IMR-90 (cell line): ENCODE data around the gene UBE2E2. TPM values are rescaled to one million over a fixed set of nuclear protein-coding genes. Genes with fewer than 3 reads are reported as not detected.

Experiments
- ATAC-seq: fragments of 200-7000 bp; cut with Tn5 transposase; 2 replicates; pipeline ENCODE4 v1.9.1; 2020; ENCODE audit warnings: low read depth, mild to moderate bottlenecking, moderate library complexity
- BruUV-seq: library from RNA; stranded (reverse); fragments of 400-500 nt; replicated peaks from 2 replicates; lab custom pipeline; 2021; lab: Mats Ljungman, UMichigan
- CTCF ChIA-PET: fragments of 300-600 bp; formaldehyde crosslinking; extraction: SDS; loops from one replicate; lab custom pipeline; 2021; ENCODE audit warnings: antibody characterized with exemption; lab: Yijun Ruan, JAX
- POLR2A ChIA-PET: fragments of 300-600 bp; sonication (Branson Sonifier 250); formaldehyde crosslinking; loops from one replicate; lab custom pipeline; 2022; ENCODE audit warnings: antibody characterized with exemption; ENCODE audit not compliant: unreplicated experiment; lab: Charles Lee
- DNase-seq: peaks from one replicate; pipeline ENCODE4 v3.0.0; 2013
- H2AFZ ChIP-seq: replicated peaks from 2 replicates; pipeline ENCODE3; 2013; ENCODE audit warnings: low read length, mild to moderate bottlenecking; ENCODE audit not compliant: poor library complexity
- H2AK5ac ChIP-seq: 2 replicates; pipeline ENCODE4 v1.6.1; 2013; ENCODE audit warnings: low read depth, low read length, inconsistent platforms
- H2AK9ac ChIP-seq: replicated peaks from 2 replicates; pipeline ENCODE3; 2013; ENCODE audit warnings: mild to moderate bottlenecking, low read depth, low read length, moderate library complexity; ENCODE audit not compliant: poor library complexity
- H2BK120ac ChIP-seq: 2 replicates; pipeline ENCODE4 v1.6.1; 2013; ENCODE audit warnings: low read depth, low read length, inconsistent platforms
- H2BK15ac ChIP-seq: 3 replicates; pipeline ENCODE4 v1.6.1; 2013; ENCODE audit warnings: low read depth, low read length, inconsistent platforms
- H2BK20ac ChIP-seq: 2 replicates; pipeline ENCODE4 v1.6.1; 2013; ENCODE audit warnings: low read depth, mild to moderate bottlenecking, inconsistent platforms, low read length, moderate library complexity
- H2BK5ac ChIP-seq: 2 replicates; pipeline ENCODE4 v1.6.1; 2013; ENCODE audit warnings: mild to moderate bottlenecking, low read depth, low read length, inconsistent platforms; ENCODE audit not compliant: poor library complexity, severe bottlenecking
- H3K14ac ChIP-seq: replicated peaks from 2 replicates; pipeline ENCODE4 v1.6.1; 2013; ENCODE audit warnings: low read depth, low read length, inconsistent platforms
- H3K18ac ChIP-seq: 2 replicates; pipeline ENCODE4 v1.6.1; 2013; ENCODE audit warnings: low read depth, low read length, control low read depth
- H3K23ac ChIP-seq: 2 replicates; pipeline ENCODE4 v1.6.1; 2013; ENCODE audit warnings: low read depth, low read length, inconsistent platforms
- H3K27ac ChIP-seq: 2 replicates; pipeline ENCODE4 v1.5.1; 2013; ENCODE audit warnings: mild to moderate bottlenecking, control low read depth, low read length; ENCODE audit not compliant: insufficient read depth
- H3K27me3 ChIP-seq: 2 replicates; pipeline ENCODE4 v1.6.1; 2013; ENCODE audit warnings: low read length; ENCODE audit not compliant: control insufficient read depth, insufficient read depth
- H3K36me3 ChIP-seq: 2 replicates; pipeline ENCODE4 v1.6.1; 2013; ENCODE audit warnings: low read length, mixed read lengths; ENCODE audit not compliant: control insufficient read depth, insufficient read depth
- H3K4ac ChIP-seq: 2 replicates; pipeline ENCODE4 v1.6.1; 2013; ENCODE audit warnings: low read depth, low read length, inconsistent platforms
- H3K4me1 ChIP-seq: 2 replicates; pipeline ENCODE4 v1.6.1; 2013; ENCODE audit warnings: low read length, mixed read lengths; ENCODE audit not compliant: control insufficient read depth, insufficient read depth
- H3K4me2 ChIP-seq: 2 replicates; pipeline ENCODE4 v1.6.1; 2013; ENCODE audit warnings: low read depth, mild to moderate bottlenecking, control low read depth, low read length, moderate library complexity
- H3K4me3 ChIP-seq: 2 replicates; pipeline ENCODE4 v1.5.1; 2013; ENCODE audit warnings: low read depth, mild to moderate bottlenecking, control low read depth, low read length, moderate library complexity; ENCODE audit not compliant: insufficient read depth
- H3K56ac ChIP-seq: 2 replicates; pipeline ENCODE4 v1.6.1; 2013; ENCODE audit warnings: low read length, inconsistent platforms; ENCODE audit not compliant: insufficient read depth; ENCODE audit errors: extremely low read depth
- H3K79me1 ChIP-seq, 2 experiments: 2 replicates each; pipeline ENCODE4 v1.6.1; 2013; ENCODE audit warnings: low read length in 2 of 2, inconsistent platforms in 1 of 2, low read depth in 1 of 2
- H3K9ac ChIP-seq: 2 replicates; pipeline ENCODE4 v1.6.1; 2013; ENCODE audit warnings: low read depth, low read length, control low read depth
- H3K9me1 ChIP-seq: 2 replicates; pipeline ENCODE4 v1.6.1; 2013; ENCODE audit warnings: low read length, inconsistent platforms; ENCODE audit not compliant: insufficient read depth
- H3K9me3 ChIP-seq: 2 replicates; pipeline ENCODE4 v1.6.1; 2013; ENCODE audit warnings: low read length; ENCODE audit not compliant: control insufficient read depth, insufficient read depth
- H4K20me1 ChIP-seq: 2 replicates; pipeline ENCODE4 v1.6.1; 2013; ENCODE audit warnings: low read length, inconsistent platforms; ENCODE audit not compliant: insufficient read depth
- H4K5ac ChIP-seq: 2 replicates; pipeline ENCODE4 v1.6.1; 2013; ENCODE audit warnings: mild to moderate bottlenecking, low read depth, low read length, control low read depth
- H4K8ac ChIP-seq, 2 experiments: 2 replicates each; pipeline ENCODE4 v1.6.1; 2013; ENCODE audit warnings: low read depth in 2 of 2, low read length in 2 of 2, control low read depth in 1 of 2, inconsistent platforms in 1 of 2
- H4K91ac ChIP-seq: 2 replicates; pipeline ENCODE4 v1.6.1; 2013; ENCODE audit warnings: low read depth, low read length, inconsistent platforms; ENCODE audit not compliant: insufficient read depth
- BHLHE40 ChIP-seq: fragments of 150-350 bp; IDR thresholded peaks from 2 replicates; pipeline ENCODE4 v1.6.1; 2016; ENCODE audit warnings: mild to moderate bottlenecking, low read depth, low read length
- CEBPB ChIP-seq: IDR thresholded peaks from 2 replicates; pipeline ENCODE4 v1.6.1; 2012; ENCODE audit warnings: low read depth, low read length, improper control_type of control experiment
- CHD1 ChIP-seq: IDR thresholded peaks from 2 replicates; pipeline ENCODE4 v1.6.1; 2012; ENCODE audit warnings: low read depth, low read length, improper control_type of control experiment
- FOS ChIP-seq: fragments of 150-350 bp; IDR thresholded peaks from 2 replicates; pipeline ENCODE4 v1.6.1; 2016; ENCODE audit warnings: low read depth, low read length
- MAZ ChIP-seq: IDR thresholded peaks from 2 replicates; pipeline ENCODE4 v1.6.1; 2012; ENCODE audit warnings: low read depth, mild to moderate bottlenecking, low read length, improper control_type of control experiment, moderate library complexity, borderline replicate concordance
- MXI1 ChIP-seq: IDR thresholded peaks from 2 replicates; pipeline ENCODE4 v1.6.1; 2012; ENCODE audit warnings: low read depth, mild to moderate bottlenecking, low read length, moderate library complexity, borderline replicate concordance
- POLR2A ChIP-seq: IDR thresholded peaks from 2 replicates; pipeline ENCODE4 v1.6.1; 2012; ENCODE audit warnings: mild to moderate bottlenecking, low read depth, low read length
- RFX5 ChIP-seq: IDR thresholded peaks from 2 replicates; pipeline ENCODE4 v1.8.0; 2012; ENCODE audit warnings: low read depth, mild to moderate bottlenecking, low read length, moderate library complexity
- SMC3 ChIP-seq: fragments of 150-350 bp; IDR thresholded peaks from 2 replicates; pipeline ENCODE4 v1.6.1; 2016; ENCODE audit warnings: low read depth, mild to moderate bottlenecking, antibody characterized with exemption, low read length, moderate library complexity
- WGBS, 2 experiments: methylation state at CpG; one replicate each; pipeline versions ENCODE4 v1.1.5 to v1.1.7; 2013; ENCODE audit warnings: missing lambda C conversion rate in 2 of 2; ENCODE audit not compliant: insufficient read length in 1 of 2; ENCODE audit errors: extremely low coverage in 2 of 2; 5-methylcytosine and 5-hydroxymethylcytosine counted together
- dilution Hi-C: fragments of 300-500 bp; cut with HindIII; formaldehyde crosslinking; loops from one replicate; pipeline ENCODE4 v1.14.3; 2018; ENCODE audit warnings: low sequenced_read_pairs; ENCODE audit not compliant: unreplicated experiment
- in situ Hi-C: fragments of 300-500 bp; cut with MboI; formaldehyde crosslinking; loops from 3 replicates; pipeline ENCODE4 v1.14.3; 2019; ENCODE audit warnings: low sequenced_read_pairs, inconsistent platforms, mixed read lengths
- intact Hi-C: fragments of 100-400 bp; cut with micrococcal nuclease; formaldehyde crosslinking; loops from 2 replicates; pipeline ENCODE4 v1.10.0; 2022
- polyA plus RNA-seq, 3 experiments: library from polyadenylated mRNA; depleted of rRNA; stranded (reverse); fragments of >200 nt; gene quantifications; 2 replicates each; pipeline ENCODE4 v1.2.3, GENCODE V29; 2012; ENCODE audit warnings: low replicate concordance in 1 of 3
- total RNA-seq: library from RNA; depleted of rRNA; stranded (reverse); fragments of >200 nt; gene quantifications from 2 replicates; pipeline ENCODE4 v1.2.3, GENCODE V29; 2012

The UBE2E2 gene
- total and polyA plus RNA-seq, 2 of the 4 experiments (the other 2 are of a cell fraction) = 18.6 to 32.7 TPM

- Histone ChIP-seq H3K4me3 (no peak overlapping the region), H3K56ac (no peak overlapping the region), H3K18ac (no peak overlapping the region), H2AK9ac (no peak overlapping the region), H3K9me3 (no peaks in the 10 kb centered on the region), H2BK120ac (no peak overlapping the region), H3K27ac (no peak overlapping the region), H3K4me2 (no peak overlapping the region), H4K8ac (no peak overlapping the region), H3K14ac (no peak overlapping the region), H2BK20ac (no peak overlapping the region), H3K79me1 (peaks cover 0 to 4% of the 10 kb centered on the region in 2 experiments; a peak in 1 of 4 replicates), H2BK5ac (no peak overlapping the region), H4K20me1 (no peaks in the 10 kb centered on the region), H4K5ac (no peak overlapping the region), H3K27me3 (no peaks in the 10 kb centered on the region), H3K23ac (no peak overlapping the region), H3K9ac (no peak overlapping the region), H3K9me1 (no peaks in the 10 kb centered on the region; the same call in 1 of the 2 replicates), H2AFZ (no peak overlapping the region), H2AK5ac (no peak overlapping the region), H3K4ac (no peak overlapping the region), H3K4me1 (no peaks in the 10 kb centered on the region), H4K91ac (no peak overlapping the region), H2BK15ac (no peak overlapping the region), H3K36me3 (no peaks in the 10 kb centered on the region)
- dilution Hi-C loops = no loop called here
- ChIA-PET CTCF (interaction anchor here (0.7 kb wide), 1 partner anchor 17 kb away, joined by 3 read pairs; no protein-coding TSS in a partner anchor), POLR2A (no interaction called here)
- in situ Hi-C loops = no loop called here
- ATAC-seq (no peak), DNase-seq (no peak)
- BruUV-seq = no TSS peak
- no peak for TF ChIP-seq CEBPB
- no peak for TF ChIP-seq SMC3
- no peak for TF ChIP-seq MAZ
- TF ChIP-seq CHD1 = no peak
- no peak for TF ChIP-seq RFX5
- TF ChIP-seq BHLHE40 = no peak
- TF ChIP-seq FOS = no peak
- TF ChIP-seq MXI1 = no peak
- no peak for TF ChIP-seq POLR2A
- no CpG with 5 or more reads among the region's 7 CpGs for WGBS, 2 experiments
- intact Hi-C loops = no loop called here
Measured at GRCh38 chr3:23343509-23343908, 140.4 kb downstream of the UBE2E2 start.
